SK-N-SH treated with all-trans-retinoic acid at 6 μM for 48 hours (cell line): Measurements from ENCODE around the gene KRTAP20-4.

Experiments used
- ARNTL ChIP-seq: fragments of 450-650 bp; formaldehyde crosslinking; IDR thresholded peaks from 2 replicates; pipeline ENCODE4 v1.5.0; 2020; ENCODE audit warnings: low read depth, mild to moderate bottlenecking, moderate library complexity, borderline replicate concordance
- GLIS3 ChIP-seq: fragments of 250-450 bp; sonication (Bioruptor Pico); IDR thresholded peaks from 2 replicates; pipeline ENCODE4 v1.5.0; 2020; ENCODE audit warnings: mild to moderate bottlenecking, moderate library complexity
- ISL1 ChIP-seq: fragments of 250-450 bp; sonication (Bioruptor Pico); IDR thresholded peaks from 2 replicates; pipeline ENCODE4 v2.1.2; 2022; ENCODE audit warnings: mild to moderate bottlenecking, moderate library complexity
- RARB ChIP-seq: fragments of 250-450 bp; sonication (Bioruptor Pico); IDR thresholded peaks from 2 replicates; pipeline ENCODE4 v1.8.0; 2021; ENCODE audit warnings: mild to moderate bottlenecking, moderate library complexity
- TOX ChIP-seq: fragments of 250-450 bp; sonication (Bioruptor Pico); IDR thresholded peaks from 2 replicates; pipeline ENCODE4 v1.8.0; 2021; ENCODE audit warnings: mild to moderate bottlenecking, moderate library complexity, borderline replicate concordance
- ZFP30 ChIP-seq: fragments of 450-650 bp; formaldehyde crosslinking; IDR thresholded peaks from 2 replicates; pipeline ENCODE4 v1.5.0; 2022; ENCODE audit warnings: mild to moderate bottlenecking, moderate library complexity
- ZNF70 ChIP-seq: fragments of 450-650 bp; formaldehyde crosslinking; IDR thresholded peaks from 2 replicates; pipeline ENCODE4 v1.5.0; 2020; ENCODE audit warnings: mild to moderate bottlenecking, moderate library complexity
- ZNF8 ChIP-seq: fragments of 450-650 bp; formaldehyde crosslinking; IDR thresholded peaks from 2 replicates; pipeline ENCODE4 v1.5.0; 2020; ENCODE audit warnings: mild to moderate bottlenecking, moderate library complexity
- TF ChIP-seq, protein P1 (sequence below): fragments of 250-450 bp; sonication (Bioruptor Pico); IDR thresholded peaks from 2 replicates; pipeline ENCODE4 v1.8.0; 2020; ENCODE audit warnings: mild to moderate bottlenecking, moderate library complexity, borderline replicate concordance
- TF ChIP-seq, protein P2 (sequence below): fragments of 250-450 bp; sonication (Bioruptor Pico); IDR thresholded peaks from 2 replicates; pipeline ENCODE4 v1.5.1; 2021; ENCODE audit warnings: mild to moderate bottlenecking, moderate library complexity

GRCh38 chr21:30646904-30647414, 26.5 kb downstream of the KRTAP20-4 start:
- no peak for TF ChIP-seq GLIS3 (CRISPR knock-in tag)
- TF ChIP-seq ZNF70 (CRISPR knock-in tag), result no peak
- TF ChIP-seq, protein P1, sequence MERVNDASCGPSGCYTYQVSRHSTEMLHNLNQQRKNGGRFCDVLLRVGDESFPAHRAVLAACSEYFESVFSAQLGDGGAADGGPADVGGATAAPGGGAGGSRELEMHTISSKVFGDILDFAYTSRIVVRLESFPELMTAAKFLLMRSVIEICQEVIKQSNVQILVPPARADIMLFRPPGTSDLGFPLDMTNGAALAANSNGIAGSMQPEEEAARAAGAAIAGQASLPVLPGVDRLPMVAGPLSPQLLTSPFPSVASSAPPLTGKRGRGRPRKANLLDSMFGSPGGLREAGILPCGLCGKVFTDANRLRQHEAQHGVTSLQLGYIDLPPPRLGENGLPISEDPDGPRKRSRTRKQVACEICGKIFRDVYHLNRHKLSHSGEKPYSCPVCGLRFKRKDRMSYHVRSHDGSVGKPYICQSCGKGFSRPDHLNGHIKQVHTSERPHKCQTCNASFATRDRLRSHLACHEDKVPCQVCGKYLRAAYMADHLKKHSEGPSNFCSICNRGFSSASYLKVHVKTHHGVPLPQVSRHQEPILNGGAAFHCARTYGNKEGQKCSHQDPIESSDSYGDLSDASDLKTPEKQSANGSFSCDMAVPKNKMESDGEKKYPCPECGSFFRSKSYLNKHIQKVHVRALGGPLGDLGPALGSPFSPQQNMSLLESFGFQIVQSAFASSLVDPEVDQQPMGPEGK, result no peak
- no peak for TF ChIP-seq ARNTL
- TF ChIP-seq ISL1, result no peak
- TF ChIP-seq, protein P2, sequence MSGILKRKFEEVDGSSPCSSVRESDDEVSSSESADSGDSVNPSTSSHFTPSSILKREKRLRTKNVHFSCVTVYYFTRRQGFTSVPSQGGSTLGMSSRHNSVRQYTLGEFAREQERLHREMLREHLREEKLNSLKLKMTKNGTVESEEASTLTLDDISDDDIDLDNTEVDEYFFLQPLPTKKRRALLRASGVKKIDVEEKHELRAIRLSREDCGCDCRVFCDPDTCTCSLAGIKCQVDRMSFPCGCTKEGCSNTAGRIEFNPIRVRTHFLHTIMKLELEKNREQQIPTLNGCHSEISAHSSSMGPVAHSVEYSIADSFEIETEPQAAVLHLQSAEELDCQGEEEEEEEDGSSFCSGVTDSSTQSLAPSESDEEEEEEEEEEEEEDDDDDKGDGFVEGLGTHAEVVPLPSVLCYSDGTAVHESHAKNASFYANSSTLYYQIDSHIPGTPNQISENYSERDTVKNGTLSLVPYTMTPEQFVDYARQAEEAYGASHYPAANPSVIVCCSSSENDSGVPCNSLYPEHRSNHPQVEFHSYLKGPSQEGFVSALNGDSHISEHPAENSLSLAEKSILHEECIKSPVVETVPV, result no peak
- TF ChIP-seq RARB, result no peak
- TF ChIP-seq ZNF8 (CRISPR knock-in tag), result no peak
- no peak for TF ChIP-seq TOX
- no peak for TF ChIP-seq ZFP30 (CRISPR knock-in tag)
